ENCODE data around the gene SUMO3.

GRCh38 chr21:44837537-44837936 lies 19.7 kb upstream of the SUMO3 start:
- TF ChIP-seq CTCF (IDR thresholded peaks at IDR 0.05) (no peak), POLR2A (IDR thresholded peaks at IDR 0.05) (no peak)

Data from testis (tissue), 2 donors.